CD4-positive, alpha-beta T cell (primary cell): ENCODE measurements around the gene RIMS1. TPM values are rescaled to one million over a fixed set of nuclear protein-coding genes. Genes with fewer than 3 reads are reported as not detected.

Experiments
- ATAC-seq: fragments of 200-7000 bp; cut with Tn5 transposase; one replicate; pipeline ENCODE4 v1.10.0; 2022; ENCODE audit warnings: mild to moderate bottlenecking; ENCODE audit not compliant: poor library complexity
- CTCF ChIA-PET: fragments of 350-600 bp; sonication (Branson Sonifier 250); formaldehyde crosslinking; loops from one replicate; lab custom pipeline; 2021; ENCODE audit warnings: antibody characterized with exemption, inconsistent platforms; lab: Charles Lee
- POLR2A ChIA-PET: fragments of 350-600 bp; sonication (Branson Sonifier 250); formaldehyde crosslinking; loops from one replicate; lab custom pipeline; 2021; ENCODE audit warnings: antibody characterized with exemption, inconsistent platforms; lab: Charles Lee
- DNase-seq, 14 experiments: peaks; one replicate each; pipeline ENCODE4 v3.0.0-alpha.2; 2013 to 2020; ENCODE audit warnings: mixed read lengths in 2 of 14
- H3K27ac ChIP-seq, 2 donors: one replicate each; pipeline versions ENCODE4 v1.5.1 to v1.7.0; 2013; ENCODE audit warnings: low read length in 2 of 2, low read depth in 1 of 2, mild to moderate bottlenecking in 1 of 2
- H3K27me3 ChIP-seq, 2 experiments: 1 replicate in 1 of 2; 2 replicates in 1 of 2; pipeline versions ENCODE4 v1.6.1 to v1.7.0; 2013; ENCODE audit warnings: low read length in 2 of 2, control low read depth in 1 of 2, mild to moderate bottlenecking in 1 of 2, moderate library complexity in 1 of 2; ENCODE audit not compliant: insufficient read depth in 2 of 2, control insufficient read depth in 1 of 2
- H3K36me3 ChIP-seq: one replicate; pipeline ENCODE4 v1.6.1; 2013; ENCODE audit warnings: low read length, control low read depth; ENCODE audit not compliant: insufficient read depth
- H3K4me1 ChIP-seq: one replicate; pipeline ENCODE4 v1.6.1; 2013; ENCODE audit warnings: low read length, control low read depth; ENCODE audit not compliant: insufficient read depth
- H3K4me3 ChIP-seq: one replicate; pipeline ENCODE4 v1.5.1; 2013; ENCODE audit warnings: mild to moderate bottlenecking, low read length, moderate library complexity
- H3K9me3 ChIP-seq, 2 experiments: 1 replicate in 1 of 2; 2 replicates in 1 of 2; pipeline versions ENCODE4 v1.6.1 to v1.7.0; 2013; ENCODE audit warnings: low read length in 2 of 2, mild to moderate bottlenecking in 2 of 2, control low read depth in 1 of 2, moderate library complexity in 1 of 2; ENCODE audit not compliant: control insufficient read depth in 1 of 2, insufficient read depth in 1 of 2
- H3K27ac Mint-ChIP-seq: one replicate; pipeline ENCODE4 v1.8.0; 2020; ENCODE audit warnings: mixed read lengths
- H3K27me3 Mint-ChIP-seq: one replicate; pipeline ENCODE4 v1.8.0; 2021; ENCODE audit warnings: mixed read lengths
- H3K36me3 Mint-ChIP-seq: one replicate; pipeline ENCODE4 v1.8.0; 2021; ENCODE audit warnings: low read depth, mixed read lengths
- H3K4me1 Mint-ChIP-seq: one replicate; pipeline ENCODE4 v1.8.0; 2021; ENCODE audit warnings: low read depth, mixed read lengths
- H3K4me3 Mint-ChIP-seq: one replicate; pipeline ENCODE4 v1.8.0; 2020; ENCODE audit warnings: mild to moderate bottlenecking, mixed read lengths
- H3K9me3 Mint-ChIP-seq: one replicate; pipeline ENCODE4 v1.8.0; 2020; ENCODE audit warnings: mixed read lengths
- intact Hi-C, 2 experiments: fragments of 100-400 bp; cut with DNase I in 1 of 2; cut with micrococcal nuclease in 1 of 2; formaldehyde crosslinking; loops; one replicate each; pipeline versions ENCODE4 v1.15.1 to v1.9.0; 2023 to 2025; cut with DNase I, micrococcal nuclease
- total RNA-seq, 174 experiments: library from RNA in 2 of 174; stranded (reverse) in 2 of 174; gene quantifications; one replicate each; pipeline ENCODE4 v1.2.3 and lab custom pipeline; 2021 to 2026
- TF ChIP-seq, protein P1 (sequence below): fragments of 200-600 bp; IDR thresholded peaks from one replicate; pipeline ENCODE4 v1.8.0; 2022; ENCODE audit warnings: antibody characterized with exemption, mild to moderate bottlenecking

Gene RIMS1
- total RNA-seq, 2 experiments from 2014 or later: not detected

GRCh38 chr6:72412709-72413044, 526.3 kb downstream of the RIMS1 start:
- Mint-ChIP-seq H3K27ac (no peak overlapping the region), H3K4me3 (no peak overlapping the region), H3K4me1 (no peaks in the 10 kb centered on the region), H3K27me3 (peaks cover 9% of the 10 kb centered on the region), H3K36me3 (no peaks in the 10 kb centered on the region), H3K9me3 (no peaks in the 10 kb centered on the region)
- intact Hi-C loops: loop anchor here (1.0 to 10.0 kb wide), 7 partner anchors 202 to 914 kb away; partner anchors contain the start of gene KCNQ5 (in 1 of the 2)
- no peaks in the 10 kb centered on the region for H3K9me3 ChIP-seq
- peaks cover 0 to under 1% of the 10 kb centered on the region in 2 experiments for H3K27me3 ChIP-seq
- no peak overlapping the region for H3K4me3 ChIP-seq
- CTCF ChIA-PET: interaction anchor here (0.5 to 4.4 kb wide), 13 partner anchors 8 to 917 kb away, joined by 3 to 46 read pairs (median 5); no protein-coding TSS in a partner anchor
- no peaks in the 10 kb centered on the region for H3K36me3 ChIP-seq
- POLR2A ChIA-PET: no interaction called here
- no peaks in the 10 kb centered on the region for H3K4me1 ChIP-seq
- DNase-seq (no peak), ATAC-seq (no peak)
- no peak overlapping the region for H3K27ac ChIP-seq
- TF ChIP-seq, protein P1, sequence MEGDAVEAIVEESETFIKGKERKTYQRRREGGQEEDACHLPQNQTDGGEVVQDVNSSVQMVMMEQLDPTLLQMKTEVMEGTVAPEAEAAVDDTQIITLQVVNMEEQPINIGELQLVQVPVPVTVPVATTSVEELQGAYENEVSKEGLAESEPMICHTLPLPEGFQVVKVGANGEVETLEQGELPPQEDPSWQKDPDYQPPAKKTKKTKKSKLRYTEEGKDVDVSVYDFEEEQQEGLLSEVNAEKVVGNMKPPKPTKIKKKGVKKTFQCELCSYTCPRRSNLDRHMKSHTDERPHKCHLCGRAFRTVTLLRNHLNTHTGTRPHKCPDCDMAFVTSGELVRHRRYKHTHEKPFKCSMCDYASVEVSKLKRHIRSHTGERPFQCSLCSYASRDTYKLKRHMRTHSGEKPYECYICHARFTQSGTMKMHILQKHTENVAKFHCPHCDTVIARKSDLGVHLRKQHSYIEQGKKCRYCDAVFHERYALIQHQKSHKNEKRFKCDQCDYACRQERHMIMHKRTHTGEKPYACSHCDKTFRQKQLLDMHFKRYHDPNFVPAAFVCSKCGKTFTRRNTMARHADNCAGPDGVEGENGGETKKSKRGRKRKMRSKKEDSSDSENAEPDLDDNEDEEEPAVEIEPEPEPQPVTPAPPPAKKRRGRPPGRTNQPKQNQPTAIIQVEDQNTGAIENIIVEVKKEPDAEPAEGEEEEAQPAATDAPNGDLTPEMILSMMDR: no peak

DNA sequence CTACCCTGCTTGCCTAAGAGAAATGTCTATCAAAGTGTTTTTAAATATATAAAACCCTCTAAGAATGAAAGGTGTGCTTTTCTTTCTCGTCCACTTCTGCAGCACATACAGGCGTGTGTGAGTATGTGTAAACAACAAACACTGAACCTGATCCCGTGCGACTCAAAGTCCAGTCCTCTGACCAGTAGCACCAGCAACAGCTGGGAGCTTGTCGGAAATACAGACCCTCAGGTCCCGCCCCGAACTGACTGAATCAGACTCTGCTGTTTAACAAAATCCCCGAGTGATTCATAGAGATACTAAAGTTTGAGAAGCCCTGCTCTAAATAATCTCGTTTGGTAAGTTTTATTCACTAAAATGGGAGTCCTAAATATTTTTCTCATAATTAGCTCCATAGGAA, 527.5 kb downstream of the RIMS1 start:
- Mint-ChIP-seq H3K9me3 (no peaks in the 10 kb centered on the region), H3K4me3 (no peak overlapping the region), H3K36me3 (no peaks in the 10 kb centered on the region), H3K4me1 (no peaks in the 10 kb centered on the region), H3K27me3 (peaks cover 11% of the 10 kb centered on the region), H3K27ac (no peak overlapping the region)
- DNase-seq: no peak
- POLR2A ChIA-PET: no interaction called here
- ATAC-seq: no peak
- intact Hi-C loops: loop anchor here (1.0 to 10.0 kb wide), 5 partner anchors 201 to 913 kb away; partner anchors contain the start of gene KCNQ5 (in 1 of the 2)
- Histone ChIP-seq H3K27ac (no peak overlapping the region), H3K4me3 (no peak overlapping the region), H3K4me1 (no peaks in the 10 kb centered on the region), H3K36me3 (no peaks in the 10 kb centered on the region), H3K27me3 (peaks cover 0 to 3% of the 10 kb centered on the region in 2 experiments), H3K9me3 (no peaks in the 10 kb centered on the region)
- CTCF ChIA-PET: no interaction called here
- TF ChIP-seq, protein P1: no peak

DNA sequence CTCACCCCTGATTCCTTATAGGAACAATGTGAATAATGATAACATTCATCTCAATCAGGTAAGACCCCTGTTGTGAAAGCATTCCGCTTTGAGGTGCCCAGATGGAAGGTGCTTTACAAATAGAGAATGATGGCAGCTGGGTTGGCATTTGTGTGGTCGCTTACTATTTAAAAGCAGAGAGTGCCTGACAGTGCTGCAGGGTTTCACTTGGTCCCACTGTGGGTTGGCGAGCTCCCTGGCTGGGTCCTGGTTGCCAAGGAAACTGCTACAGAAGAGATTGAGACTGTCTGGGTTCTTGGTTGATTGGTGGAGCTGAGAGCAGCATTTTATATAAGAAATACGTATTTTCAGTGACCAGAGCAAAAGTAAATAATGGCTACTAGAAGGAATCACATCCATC, 528.3 kb downstream of the RIMS1 start:
- CTCF ChIA-PET: no interaction called here
- intact Hi-C loops: loop anchor here (5.0 to 10.0 kb wide), 3 partner anchors 200 to 768 kb away; partner anchors contain the start of gene KCNQ5 (in 1 of the 2)
- H3K9me3 Mint-ChIP-seq: no peaks in the 10 kb centered on the region

More for the DNA sequence above, 528.3 kb downstream of the RIMS1 start:
- H3K27me3 Mint-ChIP-seq: peaks cover 11% of the 10 kb centered on the region
- ATAC-seq: no peak
- TF ChIP-seq, protein P1: no peak
- no peak for DNase-seq
- H3K4me3 Mint-ChIP-seq: no peak overlapping the region
- no peaks in the 10 kb centered on the region for H3K4me1 Mint-ChIP-seq
- H3K27ac Mint-ChIP-seq: no peak overlapping the region
- no peaks in the 10 kb centered on the region for H3K36me3 Mint-ChIP-seq
- POLR2A ChIA-PET: no interaction called here
- H3K4me3 ChIP-seq: no peak overlapping the region
- no peaks in the 10 kb centered on the region for H3K4me1 ChIP-seq
- H3K9me3 ChIP-seq: no peaks in the 10 kb centered on the region
- peaks cover 0 to 3% of the 10 kb centered on the region in 2 experiments for H3K27me3 ChIP-seq
- H3K27ac ChIP-seq: no peak overlapping the region
- no peaks in the 10 kb centered on the region for H3K36me3 ChIP-seq
